Fibroblast of pulmonary artery (primary cell): ENCODE measurements around the gene PAK6.

ENCODE experiments used
- DNase-seq: peaks from one replicate; pipeline ENCODE4 v3.0.0-alpha.2; 2010; ENCODE audit warnings: low read depth
- H3K4me3 ChIP-seq: replicated peaks from 2 replicates; pipeline ENCODE4 v1.5.1; 2011; ENCODE audit warnings: low read depth, mild to moderate bottlenecking, control low read depth, low read length, moderate library complexity
- TF ChIP-seq, protein P1 (sequence below): IDR thresholded peaks from 2 replicates; pipeline ENCODE4 v1.5.1; 2011; ENCODE audit warnings: mild to moderate bottlenecking, control low read depth, low read length, inconsistent platforms; ENCODE audit errors: missing control alignments

Gene PAK6

DNA sequence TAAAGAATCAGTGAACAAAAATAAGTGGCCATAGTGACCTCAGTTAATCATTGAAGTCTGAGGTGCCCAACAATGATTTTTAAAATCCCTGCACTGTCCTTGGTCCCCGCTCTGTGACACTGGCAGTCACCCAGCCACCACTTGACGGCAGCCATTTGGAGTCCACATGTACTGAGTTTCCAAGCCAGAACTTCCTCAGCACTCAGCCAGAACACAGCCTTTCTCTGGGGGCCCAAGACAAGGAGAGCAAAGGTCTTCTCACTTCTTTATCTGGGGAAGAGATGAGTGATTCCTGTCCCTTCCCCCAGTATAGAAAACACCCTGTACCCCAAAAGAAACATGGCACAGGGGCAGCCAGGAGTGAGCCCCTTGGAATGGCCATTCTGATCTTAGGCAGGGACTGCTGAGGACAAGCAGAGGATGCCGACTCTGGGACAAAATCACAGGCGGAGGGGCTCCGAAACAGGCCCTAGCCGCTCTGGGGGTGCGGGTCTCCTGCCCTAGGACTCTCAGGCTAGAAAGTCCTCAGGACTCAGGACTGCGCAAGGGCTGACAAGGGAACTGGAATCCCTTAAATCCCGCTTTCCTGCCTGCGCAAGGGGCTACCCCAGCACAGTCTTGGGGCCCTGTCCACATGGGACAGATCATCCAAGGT lies 12.8 kb downstream of the PAK6 start:
- TF ChIP-seq, protein P1, sequence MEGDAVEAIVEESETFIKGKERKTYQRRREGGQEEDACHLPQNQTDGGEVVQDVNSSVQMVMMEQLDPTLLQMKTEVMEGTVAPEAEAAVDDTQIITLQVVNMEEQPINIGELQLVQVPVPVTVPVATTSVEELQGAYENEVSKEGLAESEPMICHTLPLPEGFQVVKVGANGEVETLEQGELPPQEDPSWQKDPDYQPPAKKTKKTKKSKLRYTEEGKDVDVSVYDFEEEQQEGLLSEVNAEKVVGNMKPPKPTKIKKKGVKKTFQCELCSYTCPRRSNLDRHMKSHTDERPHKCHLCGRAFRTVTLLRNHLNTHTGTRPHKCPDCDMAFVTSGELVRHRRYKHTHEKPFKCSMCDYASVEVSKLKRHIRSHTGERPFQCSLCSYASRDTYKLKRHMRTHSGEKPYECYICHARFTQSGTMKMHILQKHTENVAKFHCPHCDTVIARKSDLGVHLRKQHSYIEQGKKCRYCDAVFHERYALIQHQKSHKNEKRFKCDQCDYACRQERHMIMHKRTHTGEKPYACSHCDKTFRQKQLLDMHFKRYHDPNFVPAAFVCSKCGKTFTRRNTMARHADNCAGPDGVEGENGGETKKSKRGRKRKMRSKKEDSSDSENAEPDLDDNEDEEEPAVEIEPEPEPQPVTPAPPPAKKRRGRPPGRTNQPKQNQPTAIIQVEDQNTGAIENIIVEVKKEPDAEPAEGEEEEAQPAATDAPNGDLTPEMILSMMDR, result no peak
- no peak for DNase-seq
- H3K4me3 ChIP-seq, result no peak overlapping the region

DNA sequence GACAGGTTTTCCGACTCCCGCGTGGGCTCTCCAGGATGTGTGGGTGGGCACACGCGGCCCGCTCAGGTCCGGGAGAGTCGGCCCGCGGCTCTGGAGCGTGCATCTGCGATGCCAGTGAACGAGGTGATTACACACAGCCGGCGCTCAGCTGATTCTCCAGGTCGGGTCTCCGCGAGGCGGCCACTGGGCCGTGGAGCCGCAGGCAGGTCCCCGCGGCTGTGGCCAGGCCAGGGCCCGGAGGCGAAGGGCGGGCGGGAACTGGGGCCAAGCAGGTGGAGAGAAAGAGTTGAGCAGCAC lies 13.2 kb downstream of the PAK6 start:
- H3K4me3 ChIP-seq, result peak overlapping the region; percentile 41
- DNase-seq, result no peak
- TF ChIP-seq, protein P1, result no peak

DNA sequence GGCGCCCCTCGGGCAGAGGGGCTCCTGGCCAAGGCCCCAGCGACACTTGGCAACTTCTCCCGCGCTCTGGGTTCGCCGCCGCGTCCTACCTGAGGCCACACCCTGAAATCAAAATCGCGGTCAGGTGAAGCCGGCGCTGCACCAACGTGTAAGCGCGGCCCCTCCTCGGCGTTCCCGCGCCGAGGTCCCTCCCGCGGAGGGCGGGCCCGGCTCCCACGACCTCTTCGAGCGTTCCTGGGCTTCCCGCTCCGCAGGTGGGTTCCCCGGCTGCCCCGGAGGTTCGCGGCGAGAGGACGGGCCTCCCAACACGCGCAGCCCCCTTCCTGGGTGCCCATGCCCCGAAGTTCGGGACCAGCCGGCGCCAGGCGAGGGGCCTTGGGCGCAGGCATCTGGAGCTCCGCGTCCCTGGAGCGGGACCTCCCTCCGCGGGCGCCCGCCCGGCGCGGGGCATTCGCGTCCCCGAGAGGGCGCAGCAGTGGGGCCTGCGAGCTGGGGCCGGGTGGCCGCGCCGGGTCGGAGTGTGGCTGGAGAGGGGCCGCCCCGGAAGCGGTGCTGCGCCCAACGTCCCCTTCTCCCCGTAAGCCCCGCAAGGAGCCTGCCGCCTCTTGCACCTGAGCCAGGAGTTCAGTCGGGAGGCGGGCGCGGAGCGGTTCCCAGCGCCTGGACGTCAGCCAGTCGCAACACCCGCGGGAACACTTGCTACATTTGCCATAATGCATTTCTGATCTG lies 13.7 kb downstream of the PAK6 start:
- peak overlapping the region; percentile 41 for H3K4me3 ChIP-seq
- TF ChIP-seq, protein P1, result no peak
- no peak for DNase-seq

DNA sequence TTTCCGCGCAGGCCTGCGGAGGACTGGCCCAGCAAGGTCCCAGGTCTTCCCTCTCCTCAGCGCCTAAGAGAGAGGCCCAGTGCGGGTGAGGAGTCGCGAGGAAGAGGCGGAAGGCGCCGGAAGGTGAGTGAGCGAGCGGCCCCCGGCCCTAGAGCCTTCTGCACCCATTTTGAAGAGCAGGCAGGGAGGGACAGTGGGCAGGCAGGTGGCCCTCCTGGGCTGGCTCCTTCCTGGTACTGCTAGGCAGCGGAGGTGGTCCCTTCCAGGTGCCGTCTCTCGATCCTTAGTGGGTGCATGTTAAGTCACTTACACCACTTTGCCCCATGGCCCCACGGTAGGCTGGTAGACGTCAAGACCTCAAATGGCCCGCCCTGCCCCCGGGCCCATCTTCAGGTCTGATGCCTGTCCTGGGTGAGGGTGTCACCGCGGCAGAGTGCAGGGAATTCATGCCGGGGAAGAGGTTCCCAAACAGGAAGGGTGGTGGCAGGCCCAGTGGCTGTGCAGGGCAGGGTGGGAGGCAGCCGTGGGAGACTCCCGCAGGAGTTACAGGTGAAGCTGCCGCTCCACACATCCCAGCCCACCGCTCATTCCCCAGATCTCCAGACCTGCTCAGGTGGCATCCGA lies 14.4 kb downstream of the PAK6 start:
- no peak for DNase-seq
- TF ChIP-seq, protein P1, result no peak
- H3K4me3 ChIP-seq, result peak overlapping the region; percentile 41

DNA sequence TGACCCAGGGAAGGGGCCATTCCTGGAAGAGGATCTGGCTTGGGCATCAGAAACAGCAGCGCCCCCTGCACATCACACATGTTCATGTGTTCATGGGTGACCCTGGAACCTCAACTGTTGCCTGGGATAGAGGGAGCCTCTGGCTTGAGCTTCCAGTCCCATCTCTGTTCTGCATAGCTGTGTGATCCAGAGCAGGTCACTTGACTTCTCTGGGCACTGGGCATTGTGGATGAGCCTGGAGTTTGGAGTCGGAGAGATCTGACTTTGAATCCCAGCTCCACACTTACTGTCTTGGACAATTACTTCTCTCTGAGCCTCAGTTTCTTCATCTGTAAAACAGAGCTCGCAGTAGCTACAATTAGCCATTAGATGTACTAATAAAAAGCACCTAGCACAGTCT lies 15.6 kb downstream of the PAK6 start:
- H3K4me3 ChIP-seq, result no peak overlapping the region
- TF ChIP-seq, protein P1, result no peak
- no peak for DNase-seq

DNA sequence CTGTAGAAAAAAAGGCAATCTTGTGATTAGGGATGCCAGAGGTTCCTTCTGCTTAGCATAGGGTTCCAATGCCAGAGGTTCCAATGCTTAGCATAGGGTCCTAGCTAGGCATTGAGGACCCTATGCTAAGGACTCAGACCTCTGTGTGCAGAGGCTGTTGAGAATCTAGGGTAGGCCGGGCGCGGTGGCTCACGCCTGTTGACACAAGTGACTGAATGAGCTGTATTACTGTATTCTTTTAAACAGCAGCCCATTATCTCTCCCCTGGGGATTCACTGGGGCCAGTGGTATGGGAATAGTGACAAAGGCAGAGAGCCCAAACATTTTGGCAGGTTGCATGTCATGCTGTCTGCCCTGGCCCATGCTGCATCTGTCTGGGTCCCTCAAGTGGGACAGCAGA lies 16.2 kb downstream of the PAK6 start:
- TF ChIP-seq, protein P1, result no peak
- DNase-seq, result no peak
- H3K4me3 ChIP-seq, result no peak overlapping the region
